Smooth muscle cell (in vitro differentiated cells): Measurements from ENCODE around the gene DTNB. TPM values are rescaled to one million over a fixed set of nuclear protein-coding genes. Genes with fewer than 3 reads are reported as not detected.

ENCODE experiments used
- DNase-seq: peaks from one replicate; lab custom pipeline; 2025; ENCODE audit not compliant: unreplicated experiment; lab: John Stamatoyannopoulos, UW
- H2AFZ ChIP-seq: fragments of 200-600 bp; sonication (generic); 2 replicates; pipeline ENCODE4 v1.6.0; 2016; ENCODE audit warnings: antibody characterized with exemption, low read depth, mild to moderate bottlenecking
- H3F3A ChIP-seq: fragments of 200-600 bp; sonication (generic); 2 replicates; pipeline ENCODE4 v1.6.0; 2017; ENCODE audit warnings: antibody characterized with exemption, low read depth
- H3K27ac ChIP-seq: fragments of 200-600 bp; sonication (generic); 2 replicates; pipeline ENCODE4 v1.5.1; 2016; ENCODE audit warnings: low read depth, mild to moderate bottlenecking
- H3K27me3 ChIP-seq: fragments of 200-600 bp; sonication (generic); 2 replicates; pipeline ENCODE4 v1.6.1; 2016; ENCODE audit warnings: low read depth, mild to moderate bottlenecking
- H3K36me3 ChIP-seq: fragments of 200-600 bp; sonication (generic); 2 replicates; pipeline ENCODE4 v1.5.1; 2016; ENCODE audit warnings: low read depth
- H3K4me1 ChIP-seq: fragments of 200-600 bp; sonication (generic); 2 replicates; pipeline ENCODE4 v1.5.1; 2016; ENCODE audit warnings: low read depth
- H3K4me2 ChIP-seq: fragments of 200-600 bp; sonication (generic); 2 replicates; pipeline ENCODE4 v1.6.0; 2016; ENCODE audit warnings: mild to moderate bottlenecking
- H3K4me3 ChIP-seq: fragments of 200-600 bp; sonication (generic); 2 replicates; pipeline ENCODE4 v1.5.1; 2016; ENCODE audit warnings: mild to moderate bottlenecking
- H3K79me2 ChIP-seq: fragments of 200-600 bp; sonication (generic); 2 replicates; pipeline ENCODE4 v1.6.0; 2016; ENCODE audit warnings: low read depth, mild to moderate bottlenecking
- H3K9ac ChIP-seq: fragments of 200-600 bp; sonication (generic); 2 replicates; pipeline ENCODE4 v1.6.0; 2016; ENCODE audit warnings: low read depth
- H3K9me3 ChIP-seq: fragments of 200-600 bp; sonication (generic); replicated peaks from 2 replicates; pipeline ENCODE4 v1.5.1; 2016; ENCODE audit warnings: low read depth
- H4K20me1 ChIP-seq: fragments of 200-600 bp; sonication (generic); 2 replicates; pipeline ENCODE4 v1.6.0; 2016; ENCODE audit warnings: low read depth
- CTCF ChIP-seq: fragments of 200-600 bp; sonication (generic); IDR thresholded peaks from 2 replicates; pipeline ENCODE4 v1.5.1; 2017; ENCODE audit warnings: borderline replicate concordance, mild to moderate bottlenecking, antibody characterized with exemption; ENCODE audit not compliant: insufficient read depth, poor library complexity, severe bottlenecking
- WGBS: methylation state at CpG from one replicate; pipeline ENCODE4 v1.1.7; 2016; ENCODE audit warnings: low lambda C conversion rate; 5-methylcytosine and 5-hydroxymethylcytosine counted together
- polyA plus RNA-seq: library from polyadenylated mRNA; unstranded; fragments of >200 nt; fragmentation: Nextera tagmentation; extraction: Ambion mirVana; gene quantifications from 2 replicates; pipeline ENCODE4 v1.2.1, GENCODE V29; 2016
- total RNA-seq: library from RNA; depleted of rRNA; stranded (reverse); fragments of >200 nt; gene quantifications from 2 replicates; pipeline ENCODE4 v1.2.3, GENCODE V29; 2014

Gene DTNB
- total and polyA plus RNA-seq, 2 experiments from 2014 or later = 4.9 to 5.4 TPM

DNA sequence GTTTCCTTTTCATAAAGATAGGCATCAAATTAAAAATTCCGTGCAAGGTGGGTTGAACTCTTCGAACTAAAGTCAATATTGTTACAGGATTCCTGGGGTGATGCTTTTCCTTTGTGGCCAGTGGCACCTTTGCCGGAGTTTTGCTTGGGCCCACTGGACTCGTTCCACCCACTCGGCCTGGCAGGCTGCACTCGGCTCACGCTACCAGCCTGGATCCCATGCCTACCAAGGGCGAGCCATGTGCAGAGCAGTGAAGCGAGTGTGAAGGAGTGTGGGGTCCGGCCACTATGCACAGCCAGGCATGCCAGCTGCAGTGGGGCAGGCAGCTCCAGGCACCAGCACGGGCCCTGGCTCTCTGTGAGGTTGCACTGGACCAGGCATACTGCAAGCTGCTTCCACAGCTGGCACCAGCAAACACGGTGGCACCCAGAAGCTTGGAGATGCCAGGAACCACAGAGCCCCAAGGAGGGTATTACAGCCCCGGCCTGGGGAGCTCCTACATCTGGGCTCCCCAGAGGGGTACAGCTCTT, 83.6 kb downstream of the DTNB start:
- peaks cover 11% of the 10 kb centered on the region for H3K4me1 ChIP-seq
- no peak for TF ChIP-seq CTCF
- no peak for DNase-seq
- no peak overlapping the region for H3K9ac ChIP-seq
- H3K4me3 ChIP-seq = no peak overlapping the region
- H3K9me3 ChIP-seq = no peaks in the 10 kb centered on the region
- 93% methylated on average over 13 of the region's 13 CpGs for WGBS
- no peak overlapping the region for H2AFZ ChIP-seq
- no peaks in the 10 kb centered on the region for H4K20me1 ChIP-seq
- no peak overlapping the region for H3K4me2 ChIP-seq
- no peak overlapping the region for H3K27ac ChIP-seq
- H3F3A ChIP-seq = no peaks in the 10 kb centered on the region
- H3K27me3 ChIP-seq = no peaks in the 10 kb centered on the region
- no peaks in the 10 kb centered on the region for H3K36me3 ChIP-seq
- H3K79me2 ChIP-seq = no peaks in the 10 kb centered on the region

- no peak overlapping the region for H2AFZ ChIP-seq
- no peak overlapping the region for H3K4me3 ChIP-seq
- H3K9ac ChIP-seq = no peak overlapping the region
- WGBS = 96% methylated on average over 4 of the region's 4 CpGs
- H3K36me3 ChIP-seq = no peaks in the 10 kb centered on the region
- H3K79me2 ChIP-seq = no peaks in the 10 kb centered on the region
- H3K9me3 ChIP-seq = no peaks in the 10 kb centered on the region
- H3K27ac ChIP-seq = no peak overlapping the region
- no peaks in the 10 kb centered on the region for H3K27me3 ChIP-seq
- H3K4me1 ChIP-seq = peaks cover 11% of the 10 kb centered on the region
- DNase-seq = no peak
- no peaks in the 10 kb centered on the region for H3F3A ChIP-seq
- TF ChIP-seq CTCF = no peak
- H4K20me1 ChIP-seq = no peaks in the 10 kb centered on the region
- H3K4me2 ChIP-seq = no peak overlapping the region
Measured at GRCh38 chr2:25588576-25588975, 84.8 kb downstream of the DTNB start.

DNA sequence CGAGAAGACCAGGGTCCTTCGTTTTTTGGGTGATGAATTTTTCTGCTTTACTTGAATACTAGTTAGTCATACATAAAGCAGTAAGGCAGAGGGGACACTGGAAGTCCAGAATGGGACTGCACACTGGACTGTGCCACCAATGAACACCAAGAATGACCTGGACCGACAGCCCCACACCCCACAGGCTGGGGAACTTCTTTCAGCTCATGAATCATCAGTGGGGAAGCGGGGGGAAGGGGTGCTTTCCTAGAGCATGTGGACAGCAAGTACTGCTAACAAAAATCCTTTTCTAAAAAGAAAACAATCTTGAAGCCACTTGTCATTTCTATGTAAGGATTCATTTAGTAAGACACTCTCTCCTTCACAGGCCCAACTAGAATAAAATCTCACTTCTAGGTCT, 86.0 kb downstream of the DTNB start:
- Histone ChIP-seq H3F3A (no peaks in the 10 kb centered on the region), H3K4me1 (peaks cover 11% of the 10 kb centered on the region), H3K9me3 (no peaks in the 10 kb centered on the region), H3K4me3 (no peak overlapping the region), H2AFZ (no peak overlapping the region), H4K20me1 (no peaks in the 10 kb centered on the region), H3K36me3 (no peaks in the 10 kb centered on the region), H3K27me3 (no peaks in the 10 kb centered on the region), H3K79me2 (no peaks in the 10 kb centered on the region), H3K27ac (no peak overlapping the region), H3K4me2 (peak overlapping the region; percentile 47), H3K9ac (no peak overlapping the region)
- no peak for TF ChIP-seq CTCF
- DNase-seq = no peak
- WGBS = 74% methylated on average over 4 of the region's 4 CpGs

DNA sequence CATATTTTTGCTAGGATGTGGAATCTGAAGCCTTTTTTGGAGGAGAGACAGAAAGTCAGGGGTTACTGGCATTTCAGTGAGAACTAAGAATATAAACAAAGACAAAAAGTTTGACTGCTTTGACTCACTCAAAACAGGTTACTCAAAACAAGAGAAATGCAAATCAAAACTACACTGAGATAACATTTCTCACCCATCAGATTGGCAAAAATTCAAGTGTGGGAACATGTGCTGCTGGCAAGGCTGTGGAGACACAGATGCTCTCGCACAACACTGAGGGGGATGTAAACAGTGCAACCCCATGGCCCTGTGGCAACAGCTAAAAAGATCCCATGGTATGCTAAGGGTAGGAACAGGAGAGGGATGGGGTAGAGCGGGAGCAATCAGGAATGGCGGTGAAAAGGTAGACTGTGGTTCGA, 86.6 kb downstream of the DTNB start:
- no peak overlapping the region for H3K9ac ChIP-seq
- no peaks in the 10 kb centered on the region for H3K27me3 ChIP-seq
- no peak overlapping the region for H3K4me2 ChIP-seq
- TF ChIP-seq CTCF = no peak
- H2AFZ ChIP-seq = no peak overlapping the region
- 92% methylated on average over 4 of the region's 4 CpGs for WGBS
- H3K4me1 ChIP-seq = peaks cover 11% of the 10 kb centered on the region
- DNase-seq = no peak
- H3K9me3 ChIP-seq = no peaks in the 10 kb centered on the region
- H3K27ac ChIP-seq = no peak overlapping the region
- no peaks in the 10 kb centered on the region for H3F3A ChIP-seq
- H4K20me1 ChIP-seq = no peaks in the 10 kb centered on the region
- no peak overlapping the region for H3K4me3 ChIP-seq
- no peaks in the 10 kb centered on the region for H3K36me3 ChIP-seq
- no peaks in the 10 kb centered on the region for H3K79me2 ChIP-seq
